GM12878 (cell line): ENCODE measurements around the gene SERTAD1. TPM values are rescaled to one million over a fixed set of nuclear protein-coding genes. Genes with fewer than 3 reads are reported as not detected.

Experiments
- ATAC-seq: fragments of 200-7000 bp; cut with Tn5 transposase; 3 replicates; pipeline ENCODE4 v1.9.1; 2020; ENCODE audit warnings: mild to moderate bottlenecking, moderate library complexity
- BruUV-seq: library from RNA; stranded (reverse); fragments of 400-500 nt; replicated peaks from 2 replicates; lab custom pipeline; 2021; lab: Mats Ljungman, UMichigan
- CTCF ChIA-PET: fragments of 300-600 bp; sonication (Branson Sonifier 250); formaldehyde crosslinking; extraction: SDS; loops from one replicate; lab custom pipeline; 2021; ENCODE audit warnings: inconsistent platforms; lab: Yijun Ruan, JAX
- POLR2A ChIA-PET: fragments of 350-600 bp; formaldehyde crosslinking; extraction: SDS; loops from one replicate; lab custom pipeline; 2021; ENCODE audit warnings: inconsistent platforms; lab: Charles Lee
- RAD21 ChIA-PET: fragments of 300-600 bp; sonication (Branson Sonifier 250); formaldehyde crosslinking; loops from one replicate; lab custom pipeline; 2023; ENCODE audit warnings: antibody characterized with exemption; ENCODE audit not compliant: unreplicated experiment; lab: Charles Lee
- SMC1A ChIA-PET: fragments of 300-600 bp; sonication (Branson Sonifier 250); formaldehyde crosslinking; loops from one replicate; lab custom pipeline; 2023; ENCODE audit not compliant: unreplicated experiment, uncharacterized antibody; lab: Charles Lee
- DNase-seq: peaks from one replicate; pipeline ENCODE4 v3.0.0-alpha.2; 2011; ENCODE audit warnings: low read depth, low spot score
- FAIRE-seq: peaks from 3 replicates; lab custom pipeline; 2011; peaks lifted over from hg19 to GRCh38; lab: Jason Lieb, UNC
- H2AFZ ChIP-seq: 2 replicates; pipeline ENCODE4 v1.6.0; 2011; ENCODE audit warnings: low read depth, low read length, control low read depth; ENCODE audit not compliant: control insufficient read depth
- H3K27ac ChIP-seq: 2 replicates; pipeline ENCODE4 v1.5.1; 2011; ENCODE audit warnings: control low read depth; ENCODE audit not compliant: control insufficient read depth, insufficient read depth
- H3K27me3 ChIP-seq, 2 experiments: replicated peaks in 1 of 2; 2 replicates each; pipeline versions ENCODE4 v1.6.0 to v1.6.1; 2011; ENCODE audit warnings: low read length in 1 of 2; ENCODE audit not compliant: control insufficient read depth in 2 of 2, insufficient read depth in 2 of 2
- H3K36me3 ChIP-seq, 2 experiments: 2 replicates each; pipeline ENCODE4 v1.5.1; 2011; ENCODE audit warnings: low read length in 1 of 2; ENCODE audit not compliant: control insufficient read depth in 2 of 2, insufficient read depth in 2 of 2
- H3K4me1 ChIP-seq: 2 replicates; pipeline ENCODE4 v1.6.1; 2011; ENCODE audit warnings: mild to moderate bottlenecking, low read length, moderate library complexity, mixed read lengths; ENCODE audit not compliant: control insufficient read depth, insufficient read depth
- H3K4me2 ChIP-seq: 2 replicates; pipeline ENCODE4 v1.6.0; 2011; ENCODE audit warnings: control low read depth; ENCODE audit not compliant: control insufficient read depth, insufficient read depth
- H3K4me3 ChIP-seq: fragments of 200-600 bp; sonication (generic); 2 replicates; pipeline ENCODE4 v1.5.1; 2016
- H3K79me2 ChIP-seq: 2 replicates; pipeline ENCODE4 v1.6.0; 2011; ENCODE audit warnings: low read length; ENCODE audit not compliant: control insufficient read depth, insufficient read depth
- H3K9ac ChIP-seq: 2 replicates; pipeline ENCODE4 v1.8.0; 2011; ENCODE audit warnings: low read length, control low read depth, mixed read lengths; ENCODE audit not compliant: control insufficient read depth, insufficient read depth
- H3K9me3 ChIP-seq: replicated peaks from 3 replicates; pipeline ENCODE4 v1.5.1; 2011; ENCODE audit warnings: mild to moderate bottlenecking, low read length; ENCODE audit not compliant: control insufficient read depth, insufficient read depth
- H4K20me1 ChIP-seq: 2 replicates; pipeline ENCODE4 v1.6.0; 2011; ENCODE audit not compliant: control insufficient read depth, insufficient read depth
- CREB1 ChIP-seq: IDR thresholded peaks from 2 replicates; pipeline ENCODE4 v1.6.1; 2012; ENCODE audit warnings: low read depth, mild to moderate bottlenecking, inconsistent platforms
- EED ChIP-seq: sonication (generic); IDR thresholded peaks from 2 replicates; pipeline ENCODE4 v1.6.1; 2016; ENCODE audit warnings: antibody characterized with exemption, low read depth
- FOXM1 ChIP-seq: IDR thresholded peaks from 2 replicates; pipeline ENCODE4 v1.6.1; 2012; ENCODE audit warnings: low read depth, mild to moderate bottlenecking, inconsistent platforms, low read length, moderate library complexity
- HDAC2 ChIP-seq: fragments of 200-600 bp; sonication (generic); IDR thresholded peaks from 2 replicates; pipeline ENCODE4 v1.6.1; 2017
- KAT2A ChIP-seq: conservative IDR thresholded peaks from 2 replicates; pipeline ENCODE4 v1.6.1; 2011; ENCODE audit warnings: low read depth, low read length; ENCODE audit not compliant: control insufficient read depth
- KDM1A ChIP-seq: fragments of 200-600 bp; sonication (generic); IDR thresholded peaks from 2 replicates; pipeline ENCODE4 v1.6.1; 2016; ENCODE audit warnings: borderline replicate concordance
- MTA2 ChIP-seq: fragments of 450-650 bp; IDR thresholded peaks from 2 replicates; pipeline ENCODE4 v1.6.1; 2016; ENCODE audit warnings: low read depth, mild to moderate bottlenecking, moderate library complexity
- NKRF ChIP-seq: fragments of 450-650 bp; conservative IDR thresholded peaks from 2 replicates; pipeline ENCODE4 v1.6.1; 2017; ENCODE audit warnings: mild to moderate bottlenecking, moderate library complexity
- NR2F1 ChIP-seq: fragments of 450-650 bp; conservative IDR thresholded peaks from 2 replicates; pipeline ENCODE4 v1.6.1; 2017; ENCODE audit warnings: mild to moderate bottlenecking
- RELA ChIP-seq: fragments of 450-650 bp; IDR thresholded peaks from 2 replicates; pipeline ENCODE4 v1.8.0; 2014; ENCODE audit warnings: borderline replicate concordance; ENCODE audit not compliant: partially characterized antibody
- WRNIP1 ChIP-seq: IDR thresholded peaks from 2 replicates; pipeline ENCODE4 v1.6.1; 2011; ENCODE audit warnings: low read depth, low read length, improper control_type of control experiment, borderline replicate concordance
- WGBS: methylation state at CpG from one replicate; pipeline ENCODE4 v1.1.6; 2016; ENCODE audit warnings: low lambda C conversion rate; ENCODE audit not compliant: insufficient replicate concordance, insufficient coverage; ENCODE audit errors: missing lambda C conversion rate; 5-methylcytosine and 5-hydroxymethylcytosine counted together
- in situ Hi-C: fragments of 300-500 bp; cut with MboI; formaldehyde crosslinking; loops from 9 replicates; pipeline ENCODE4 v1.14.3; 2018; ENCODE audit warnings: mixed read lengths
- intact Hi-C: fragments of 100-400 bp; cut with micrococcal nuclease; formaldehyde crosslinking; loops from one replicate; pipeline ENCODE4 v1.14.2; 2022; ENCODE audit not compliant: unreplicated experiment
- polyA plus RNA-seq, 11 experiments: library from polyadenylated mRNA; depleted of rRNA in 4 of 11; unstranded in 6 of 11; stranded (reverse) in 5 of 11; fragments of >200 nt; fragmentation: Nextera tagmentation in 4 of 11; fragmentation: Illumina TruSeq in 1 of 11; extraction: Ambion mirVana in 4 of 11; extraction: Trizol in 1 of 11; gene quantifications; 1 replicate in 1 of 11; 2 replicates in 10 of 11; pipeline versions ENCODE4 v1.2.1 to v1.2.3, GENCODE V29; 2011 to 2016; ENCODE audit warnings: inconsistent platforms in 2 of 11, missing spikeins in 2 of 11, low read depth in 1 of 11
- total RNA-seq, 4 experiments: library from RNA; depleted of rRNA in 3 of 4; stranded (reverse); fragments of >200 nt in 3 of 4; fragmentation: Illumina TruSeq in 1 of 4; extraction: Trizol in 1 of 4; gene quantifications; 2 replicates each; pipeline versions ENCODE4 v1.2.1 to v1.2.3, GENCODE V29; 2013 to 2021
- TF ChIP-seq, protein P1 (sequence below): IDR thresholded peaks from 2 replicates; pipeline ENCODE4 v1.6.1; 2012; ENCODE audit warnings: mild to moderate bottlenecking, low read depth, low read length
- TF ChIP-seq, protein P2 (sequence below): fragments of 450-650 bp; IDR thresholded peaks from 2 replicates; pipeline ENCODE4 v1.6.1; 2017; ENCODE audit warnings: mild to moderate bottlenecking, low read depth, inconsistent platforms; ENCODE audit not compliant: poor library complexity, severe bottlenecking
- TF ChIP-seq, protein P3 (sequence below): fragments of 450-650 bp; IDR thresholded peaks from 2 replicates; pipeline ENCODE4 v1.6.1; 2017; ENCODE audit warnings: borderline replicate concordance

The SERTAD1 gene
- total and polyA plus RNA-seq, 10 of the 15 experiments (the other 5 are each of a cell fraction or from before 2014, with no cell fraction given) = 0.23 to 14.2 (median 8.0) TPM

DNA sequence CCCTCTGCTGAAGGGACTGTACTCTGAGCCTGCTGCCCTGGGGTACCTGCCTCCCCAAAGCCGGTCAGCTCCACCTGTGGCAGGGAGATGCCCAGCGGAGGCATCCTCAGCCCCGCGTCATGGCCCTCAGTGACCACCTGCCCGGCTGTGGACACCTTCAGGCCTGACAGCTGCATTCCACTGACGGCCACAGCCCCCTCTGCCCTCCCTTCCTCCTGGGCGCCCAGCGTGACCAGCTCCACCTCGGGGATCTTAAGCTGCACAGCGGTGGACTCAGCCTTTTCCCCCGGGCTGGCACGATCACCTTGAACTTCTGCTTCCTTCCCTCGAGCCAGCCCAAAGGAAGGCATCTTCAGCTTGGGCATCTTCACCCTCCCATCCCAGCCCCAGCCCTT lies 31.0 kb downstream of the SERTAD1 start:
- H3K4me2 ChIP-seq = no peak overlapping the region
- 52% methylated on average over 11 of the region's 13 CpGs for WGBS

More for the DNA sequence above, 31.0 kb downstream of the SERTAD1 start:
- RAD21 ChIA-PET = no interaction called here
- no TSS peak for BruUV-seq
- in situ Hi-C loops (no loop called here), intact Hi-C loops (no loop called here)
- CTCF ChIA-PET = interaction anchor here (0.9 kb wide), 1 partner anchor 26 kb away, joined by 4 read pairs; no protein-coding TSS in a partner anchor
- Histone ChIP-seq H3K27ac (no peak overlapping the region), H3K9me3 (no peaks in the 10 kb centered on the region), H3K4me3 (no peak overlapping the region), H3K4me1 (peaks cover 5% of the 10 kb centered on the region), H3K9ac (no peak overlapping the region), H3K79me2 (no peaks in the 10 kb centered on the region), H3K36me3 (no peaks in the 10 kb centered on the region), H4K20me1 (no peaks in the 10 kb centered on the region), H2AFZ (no peak overlapping the region), H3K27me3 (no peaks in the 10 kb centered on the region)
- no peak for DNase-seq
- POLR2A ChIA-PET = no interaction called here
- SMC1A ChIA-PET = interaction anchor here (1.3 to 1.4 kb wide), 2 partner anchors 26 to 39 kb away, joined by 3 to 4 read pairs; no protein-coding TSS in a partner anchor
- TF ChIP-seq, protein P1, sequence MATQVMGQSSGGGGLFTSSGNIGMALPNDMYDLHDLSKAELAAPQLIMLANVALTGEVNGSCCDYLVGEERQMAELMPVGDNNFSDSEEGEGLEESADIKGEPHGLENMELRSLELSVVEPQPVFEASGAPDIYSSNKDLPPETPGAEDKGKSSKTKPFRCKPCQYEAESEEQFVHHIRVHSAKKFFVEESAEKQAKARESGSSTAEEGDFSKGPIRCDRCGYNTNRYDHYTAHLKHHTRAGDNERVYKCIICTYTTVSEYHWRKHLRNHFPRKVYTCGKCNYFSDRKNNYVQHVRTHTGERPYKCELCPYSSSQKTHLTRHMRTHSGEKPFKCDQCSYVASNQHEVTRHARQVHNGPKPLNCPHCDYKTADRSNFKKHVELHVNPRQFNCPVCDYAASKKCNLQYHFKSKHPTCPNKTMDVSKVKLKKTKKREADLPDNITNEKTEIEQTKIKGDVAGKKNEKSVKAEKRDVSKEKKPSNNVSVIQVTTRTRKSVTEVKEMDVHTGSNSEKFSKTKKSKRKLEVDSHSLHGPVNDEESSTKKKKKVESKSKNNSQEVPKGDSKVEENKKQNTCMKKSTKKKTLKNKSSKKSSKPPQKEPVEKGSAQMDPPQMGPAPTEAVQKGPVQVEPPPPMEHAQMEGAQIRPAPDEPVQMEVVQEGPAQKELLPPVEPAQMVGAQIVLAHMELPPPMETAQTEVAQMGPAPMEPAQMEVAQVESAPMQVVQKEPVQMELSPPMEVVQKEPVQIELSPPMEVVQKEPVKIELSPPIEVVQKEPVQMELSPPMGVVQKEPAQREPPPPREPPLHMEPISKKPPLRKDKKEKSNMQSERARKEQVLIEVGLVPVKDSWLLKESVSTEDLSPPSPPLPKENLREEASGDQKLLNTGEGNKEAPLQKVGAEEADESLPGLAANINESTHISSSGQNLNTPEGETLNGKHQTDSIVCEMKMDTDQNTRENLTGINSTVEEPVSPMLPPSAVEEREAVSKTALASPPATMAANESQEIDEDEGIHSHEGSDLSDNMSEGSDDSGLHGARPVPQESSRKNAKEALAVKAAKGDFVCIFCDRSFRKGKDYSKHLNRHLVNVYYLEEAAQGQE = no peak
- TF ChIP-seq NKRF = no peak
- no peak for TF ChIP-seq KDM1A
- no peak for TF ChIP-seq CREB1
- TF ChIP-seq NR2F1 = no peak
- no peak for TF ChIP-seq WRNIP1
- no peak for TF ChIP-seq FOXM1
- TF ChIP-seq, protein P2, sequence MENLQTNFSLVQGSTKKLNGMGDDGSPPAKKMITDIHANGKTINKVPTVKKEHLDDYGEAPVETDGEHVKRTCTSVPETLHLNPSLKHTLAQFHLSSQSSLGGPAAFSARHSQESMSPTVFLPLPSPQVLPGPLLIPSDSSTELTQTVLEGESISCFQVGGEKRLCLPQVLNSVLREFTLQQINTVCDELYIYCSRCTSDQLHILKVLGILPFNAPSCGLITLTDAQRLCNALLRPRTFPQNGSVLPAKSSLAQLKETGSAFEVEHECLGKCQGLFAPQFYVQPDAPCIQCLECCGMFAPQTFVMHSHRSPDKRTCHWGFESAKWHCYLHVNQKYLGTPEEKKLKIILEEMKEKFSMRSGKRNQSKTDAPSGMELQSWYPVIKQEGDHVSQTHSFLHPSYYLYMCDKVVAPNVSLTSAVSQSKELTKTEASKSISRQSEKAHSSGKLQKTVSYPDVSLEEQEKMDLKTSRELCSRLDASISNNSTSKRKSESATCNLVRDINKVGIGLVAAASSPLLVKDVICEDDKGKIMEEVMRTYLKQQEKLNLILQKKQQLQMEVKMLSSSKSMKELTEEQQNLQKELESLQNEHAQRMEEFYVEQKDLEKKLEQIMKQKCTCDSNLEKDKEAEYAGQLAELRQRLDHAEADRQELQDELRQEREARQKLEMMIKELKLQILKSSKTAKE = no peak
- TF ChIP-seq HDAC2 = no peak
- TF ChIP-seq KAT2A = no peak
- TF ChIP-seq MTA2 = no peak
- TF ChIP-seq, protein P3, sequence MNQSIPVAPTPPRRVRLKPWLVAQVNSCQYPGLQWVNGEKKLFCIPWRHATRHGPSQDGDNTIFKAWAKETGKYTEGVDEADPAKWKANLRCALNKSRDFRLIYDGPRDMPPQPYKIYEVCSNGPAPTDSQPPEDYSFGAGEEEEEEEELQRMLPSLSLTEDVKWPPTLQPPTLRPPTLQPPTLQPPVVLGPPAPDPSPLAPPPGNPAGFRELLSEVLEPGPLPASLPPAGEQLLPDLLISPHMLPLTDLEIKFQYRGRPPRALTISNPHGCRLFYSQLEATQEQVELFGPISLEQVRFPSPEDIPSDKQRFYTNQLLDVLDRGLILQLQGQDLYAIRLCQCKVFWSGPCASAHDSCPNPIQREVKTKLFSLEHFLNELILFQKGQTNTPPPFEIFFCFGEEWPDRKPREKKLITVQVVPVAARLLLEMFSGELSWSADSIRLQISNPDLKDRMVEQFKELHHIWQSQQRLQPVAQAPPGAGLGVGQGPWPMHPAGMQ = no peak
- no peak for TF ChIP-seq EED
- TF ChIP-seq RELA = no peak
- no peak for ATAC-seq
- FAIRE-seq = no peak
